HepG2 (cell line): ENCODE data around the gene ZCCHC7.

Experiments
- AHR ChIP-seq: IDR thresholded peaks from 2 replicates; pipeline ENCODE4 v1.6.1; 2018; ENCODE audit warnings: missing genetic modification reagents, missing compliant biosample characterization
- BHLHE40 ChIP-seq: IDR thresholded peaks from 2 replicates; pipeline ENCODE4 v1.6.1; 2011; ENCODE audit warnings: low read length, improper control_type of control experiment
- JUND ChIP-seq: sonication (generic); formaldehyde crosslinking; IDR thresholded peaks from 2 replicates; pipeline ENCODE4 v1.8.0; 2022; ENCODE audit warnings: mild to moderate bottlenecking, missing genetic modification reagents
- KLF6 ChIP-seq: IDR thresholded peaks from 2 replicates; pipeline ENCODE4 v1.8.0; 2016; ENCODE audit warnings: missing biosample characterization, missing genetic modification reagents
- NCOR1 ChIP-seq: fragments of 200-600 bp; sonication (generic); IDR thresholded peaks from 2 replicates; pipeline ENCODE4 v1.7.0; 2017; ENCODE audit warnings: antibody characterized with exemption, low read length, borderline replicate concordance
- NR3C1 ChIP-seq: sonication (generic); formaldehyde crosslinking; IDR thresholded peaks from 2 replicates; pipeline ENCODE4 v1.4.0; 2020; ENCODE audit warnings: missing genetic modification reagents
- POLR2A ChIP-seq, 2 experiments: IDR thresholded peaks; 2 replicates each; pipeline ENCODE4 v1.6.1; 2011; ENCODE audit warnings: low read depth in 2 of 2, low read length in 2 of 2, mild to moderate bottlenecking in 1 of 2, moderate library complexity in 1 of 2; ENCODE audit not compliant: insufficient read depth in 1 of 2
- SMAD3 ChIP-seq: sonication (generic); formaldehyde crosslinking; IDR thresholded peaks from 2 replicates; pipeline ENCODE4 v1.4.0; 2020; ENCODE audit warnings: missing genetic modification reagents
- ZFP36 ChIP-seq: fragments of 150-350 bp; IDR thresholded peaks from 2 replicates; pipeline ENCODE4 v1.6.1; 2018; ENCODE audit warnings: borderline replicate concordance, low read length, low read depth; ENCODE audit not compliant: partially characterized antibody
- ZNF264 ChIP-seq: sonication (generic); formaldehyde crosslinking; IDR thresholded peaks from 2 replicates; pipeline ENCODE4 v1.4.0; 2020; ENCODE audit warnings: missing genetic modification reagents
- TF ChIP-seq, protein P1 (sequence below): sonication (generic); formaldehyde crosslinking; IDR thresholded peaks from 2 replicates; pipeline ENCODE4 v1.5.0; 2020; ENCODE audit warnings: mild to moderate bottlenecking, missing genetic modification reagents, moderate library complexity

DNA sequence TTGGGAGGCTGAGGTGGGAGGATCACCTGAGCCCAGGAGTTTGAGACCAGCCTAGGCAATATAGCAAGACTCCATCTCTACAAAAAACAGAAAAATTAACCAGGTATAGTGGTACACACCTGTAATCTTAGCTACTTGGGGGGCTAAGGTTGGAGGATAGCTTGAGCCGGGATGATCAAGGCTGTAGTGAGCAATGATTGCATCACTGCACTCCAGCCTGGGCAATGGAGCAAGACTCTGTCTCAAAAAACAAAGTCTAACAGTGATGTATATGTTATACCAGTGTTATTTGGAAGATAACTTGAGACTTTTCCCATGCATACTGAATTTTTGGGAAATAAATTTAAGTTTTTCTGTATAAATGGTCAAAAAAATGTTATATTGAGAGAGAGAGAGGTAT is 146.3 kb downstream of the ZCCHC7 start:
- no peak for TF ChIP-seq BHLHE40
- no peak for TF ChIP-seq NCOR1
- no peak for TF ChIP-seq NR3C1 (CRISPR knock-in tag)
- TF ChIP-seq ZNF264 (CRISPR knock-in tag) = no peak
- TF ChIP-seq, protein P1, sequence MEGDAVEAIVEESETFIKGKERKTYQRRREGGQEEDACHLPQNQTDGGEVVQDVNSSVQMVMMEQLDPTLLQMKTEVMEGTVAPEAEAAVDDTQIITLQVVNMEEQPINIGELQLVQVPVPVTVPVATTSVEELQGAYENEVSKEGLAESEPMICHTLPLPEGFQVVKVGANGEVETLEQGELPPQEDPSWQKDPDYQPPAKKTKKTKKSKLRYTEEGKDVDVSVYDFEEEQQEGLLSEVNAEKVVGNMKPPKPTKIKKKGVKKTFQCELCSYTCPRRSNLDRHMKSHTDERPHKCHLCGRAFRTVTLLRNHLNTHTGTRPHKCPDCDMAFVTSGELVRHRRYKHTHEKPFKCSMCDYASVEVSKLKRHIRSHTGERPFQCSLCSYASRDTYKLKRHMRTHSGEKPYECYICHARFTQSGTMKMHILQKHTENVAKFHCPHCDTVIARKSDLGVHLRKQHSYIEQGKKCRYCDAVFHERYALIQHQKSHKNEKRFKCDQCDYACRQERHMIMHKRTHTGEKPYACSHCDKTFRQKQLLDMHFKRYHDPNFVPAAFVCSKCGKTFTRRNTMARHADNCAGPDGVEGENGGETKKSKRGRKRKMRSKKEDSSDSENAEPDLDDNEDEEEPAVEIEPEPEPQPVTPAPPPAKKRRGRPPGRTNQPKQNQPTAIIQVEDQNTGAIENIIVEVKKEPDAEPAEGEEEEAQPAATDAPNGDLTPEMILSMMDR = no peak
- no peak for TF ChIP-seq ZFP36
- TF ChIP-seq AHR (CRISPR knock-in tag) = no peak
- no peak for TF ChIP-seq POLR2A (IDR thresholded peaks at IDR 0.05; ENCODE audit: insufficient read depth in 1 of 2, low read depth in 2 of 2, low read length in 2 of 2)
- TF ChIP-seq JUND (CRISPR knock-in tag) = no peak
- no peak for TF ChIP-seq KLF6 (CRISPR knock-in tag)
- no peak for TF ChIP-seq SMAD3
